Ramos (cell line): Measurements from ENCODE around the gene REG4.
"Not testable (repeated sequence)": the region's sequence is repeated elsewhere in the genome, so short reads cannot be mapped to it uniquely, and the experiment has no call there.

Experiments used
- in situ Hi-C: fragments of 300-500 bp; cut with MboI; formaldehyde crosslinking; loops from one replicate; pipeline ENCODE4 v1.14.3; 2022; ENCODE audit warnings: low sequenced_read_pairs; ENCODE audit not compliant: unreplicated experiment

The REG4 gene

GRCh38 chr1:119808972-119809550 is 2.2 kb downstream of the REG4 start:
- in situ Hi-C loops = no loop called here

DNA sequence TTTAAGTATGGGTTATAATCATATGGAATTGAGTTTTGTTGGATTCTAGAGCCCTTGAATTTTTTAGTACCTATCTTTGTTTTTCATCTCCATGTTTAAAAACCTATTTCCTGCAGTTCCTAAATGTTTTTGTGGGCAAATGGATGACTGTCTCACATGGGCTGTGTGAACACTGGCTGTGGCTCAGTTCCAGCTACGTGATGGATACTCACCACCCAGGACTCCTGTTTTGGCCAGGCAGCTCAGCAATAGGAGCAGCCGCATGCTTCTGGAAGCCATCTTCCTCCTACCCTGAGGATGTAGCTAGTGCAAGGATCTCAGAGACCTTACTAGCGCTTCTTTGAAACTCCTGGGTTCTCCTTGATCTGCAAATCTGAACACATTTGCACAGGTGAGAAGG is 2.8 kb downstream of the REG4 start:
- in situ Hi-C loops = no loop called here

DNA sequence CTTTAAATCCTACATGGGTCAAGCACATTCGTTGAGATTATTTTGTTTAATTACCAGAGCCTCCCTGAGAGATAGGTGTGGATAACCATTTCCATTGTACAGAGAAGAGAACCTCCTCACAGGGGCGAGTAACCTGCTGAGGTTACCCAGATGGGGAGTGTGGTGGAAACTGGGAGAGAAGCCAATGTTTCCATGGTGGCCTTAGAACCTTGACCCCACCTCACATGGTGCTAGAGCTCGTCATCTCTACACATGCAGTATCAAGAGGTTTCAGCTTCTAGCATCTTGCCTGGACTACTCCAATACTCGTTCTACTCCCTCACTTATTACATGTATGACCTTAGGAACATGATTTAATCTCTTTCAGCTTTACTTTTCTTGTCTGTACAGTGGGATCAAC is 4.8 kb downstream of the REG4 start:
- in situ Hi-C loops = no loop called here

- in situ Hi-C loops = no loop called here
Observed at GRCh38 chr1:119805746-119806145, 5.5 kb downstream of the REG4 start.

DNA sequence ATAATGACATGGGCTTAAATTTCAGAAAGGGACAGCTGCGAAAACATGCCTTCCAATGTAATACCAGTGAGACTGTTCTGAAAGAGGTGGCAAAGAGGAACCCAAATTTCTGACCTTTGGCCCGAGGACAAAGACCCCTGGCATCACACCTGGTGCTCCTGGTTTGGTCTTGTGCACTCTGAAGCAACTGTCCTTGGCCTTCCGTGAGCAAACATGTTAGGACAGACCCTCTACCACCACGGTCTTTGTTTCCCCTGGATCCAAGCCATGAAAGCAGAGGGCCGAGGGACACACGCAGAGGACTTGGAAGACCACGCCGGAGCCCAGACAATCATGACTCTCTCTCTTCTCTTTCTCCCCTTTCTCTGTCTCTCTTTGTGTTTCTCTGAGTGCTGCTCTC is 6.0 kb downstream of the REG4 start:
- in situ Hi-C loops = no loop called here

- in situ Hi-C loops = no loop called here
Observed at GRCh38 chr1:119799599-119800177, 11.6 kb downstream of the REG4 start.

GRCh38 chr1:119799003-119799402 is 12.3 kb downstream of the REG4 start:
- in situ Hi-C loops = no loop called here

DNA sequence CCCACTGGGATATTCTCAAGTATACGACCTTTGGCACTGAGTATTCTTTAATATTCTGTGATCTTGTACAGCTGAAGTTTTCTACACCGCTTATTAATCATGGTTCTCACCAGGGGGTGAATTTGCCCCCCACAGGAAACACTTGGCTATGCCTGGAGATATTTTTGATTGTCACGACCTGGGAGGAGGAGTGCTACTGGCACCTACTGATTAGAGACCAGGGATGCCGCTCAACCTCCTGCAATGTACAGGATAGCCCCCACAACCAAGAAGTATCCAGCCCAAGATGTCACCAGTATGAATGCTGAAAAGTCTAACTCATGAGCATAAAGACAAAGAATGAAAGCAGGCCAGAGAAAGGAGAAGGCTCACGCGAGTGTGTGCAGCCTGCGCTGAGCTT is 13.7 kb downstream of the REG4 start:
- in situ Hi-C loops = no loop called here

GRCh38 chr1:119797162-119797561 is 14.1 kb downstream of the REG4 start:
- in situ Hi-C loops = no loop called here

- in situ Hi-C loops = no loop called here
Observed at GRCh38 chr1:119795261-119796200, 15.7 kb downstream of the REG4 start.

DNA sequence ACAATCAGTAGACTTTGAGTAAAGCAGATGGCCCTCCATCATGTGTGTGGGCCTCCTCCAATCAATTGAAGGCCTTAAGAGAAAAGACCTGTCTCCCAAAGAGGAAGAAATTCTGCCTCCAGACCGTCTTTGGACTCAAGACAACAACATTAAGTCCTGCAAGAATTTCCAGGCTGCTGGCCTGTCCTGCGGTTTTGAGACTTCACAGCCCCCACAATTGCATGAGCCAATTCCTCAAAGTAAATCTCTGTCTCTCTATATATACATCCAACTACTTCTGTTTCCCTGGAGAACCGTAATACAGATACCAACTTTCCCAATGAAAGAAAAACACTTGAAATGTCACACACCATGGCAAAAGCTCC is 16.4 kb downstream of the REG4 start:
- in situ Hi-C loops = no loop called here

DNA sequence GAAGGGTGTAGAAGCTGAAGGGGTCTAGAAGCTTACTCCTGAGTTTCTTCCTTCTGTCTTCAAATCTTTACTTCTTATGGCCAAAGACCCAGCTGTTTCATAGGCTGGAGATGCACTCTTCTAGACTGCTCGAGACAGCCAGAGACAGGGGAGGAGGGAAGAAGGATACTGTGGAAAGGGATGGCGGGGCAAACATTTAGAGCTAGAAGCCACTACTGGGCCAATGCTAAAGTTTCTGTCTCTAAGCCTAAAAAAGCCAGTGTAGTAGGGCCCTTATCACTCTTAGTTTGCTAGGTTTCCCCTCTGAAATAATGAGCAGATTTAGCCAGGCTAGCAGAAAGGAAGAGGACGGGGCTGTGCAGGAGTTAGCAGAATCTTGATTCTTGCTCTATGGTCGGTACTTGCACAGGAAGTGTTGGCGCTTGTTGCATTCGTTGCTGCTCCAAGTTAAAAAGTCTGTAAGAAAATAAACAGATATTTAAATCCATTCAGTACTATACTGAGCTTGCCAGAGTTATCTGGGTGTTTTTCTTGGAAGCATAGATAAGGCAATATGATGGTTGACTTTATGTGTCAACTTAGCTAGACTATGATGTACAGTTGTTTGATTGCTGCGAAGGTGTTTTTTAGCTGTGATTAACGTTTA is 16.9 kb downstream of the REG4 start:
- in situ Hi-C loops = no loop called here

DNA sequence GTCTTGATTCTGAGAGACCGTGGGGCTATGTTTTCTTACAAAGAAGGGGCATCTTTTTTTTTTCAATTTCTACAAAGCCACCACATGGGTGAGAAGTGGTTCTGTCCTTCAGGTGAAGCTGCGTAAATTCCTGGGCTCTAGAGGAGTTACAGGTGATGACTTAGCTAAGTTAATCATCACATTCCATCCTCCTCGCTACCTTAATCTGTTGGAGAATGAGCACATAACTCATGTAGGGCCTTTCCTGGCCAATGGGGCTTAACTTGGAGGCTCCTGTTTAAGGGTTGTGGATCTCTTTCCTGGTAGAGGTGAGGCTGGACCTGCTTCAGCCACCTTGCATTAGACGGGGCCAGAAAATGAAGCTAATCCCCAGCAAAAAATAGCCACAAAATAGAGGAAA is 19.9 kb downstream of the REG4 start:
- in situ Hi-C loops = no loop called here

- in situ Hi-C loops = no loop called here
Observed at GRCh38 chr1:119790451-119791198, 20.6 kb downstream of the REG4 start.

- in situ Hi-C loops = no loop called here
Observed at GRCh38 chr1:119787776-119788175, 23.5 kb downstream of the REG4 start.

- in situ Hi-C loops = not testable (repeated sequence)
Observed at GRCh38 chr1:119786473-119787050, 24.7 kb downstream of the REG4 start.

- in situ Hi-C loops = not testable (repeated sequence)
Observed at GRCh38 chr1:119786046-119786445, 25.2 kb downstream of the REG4 start.

DNA sequence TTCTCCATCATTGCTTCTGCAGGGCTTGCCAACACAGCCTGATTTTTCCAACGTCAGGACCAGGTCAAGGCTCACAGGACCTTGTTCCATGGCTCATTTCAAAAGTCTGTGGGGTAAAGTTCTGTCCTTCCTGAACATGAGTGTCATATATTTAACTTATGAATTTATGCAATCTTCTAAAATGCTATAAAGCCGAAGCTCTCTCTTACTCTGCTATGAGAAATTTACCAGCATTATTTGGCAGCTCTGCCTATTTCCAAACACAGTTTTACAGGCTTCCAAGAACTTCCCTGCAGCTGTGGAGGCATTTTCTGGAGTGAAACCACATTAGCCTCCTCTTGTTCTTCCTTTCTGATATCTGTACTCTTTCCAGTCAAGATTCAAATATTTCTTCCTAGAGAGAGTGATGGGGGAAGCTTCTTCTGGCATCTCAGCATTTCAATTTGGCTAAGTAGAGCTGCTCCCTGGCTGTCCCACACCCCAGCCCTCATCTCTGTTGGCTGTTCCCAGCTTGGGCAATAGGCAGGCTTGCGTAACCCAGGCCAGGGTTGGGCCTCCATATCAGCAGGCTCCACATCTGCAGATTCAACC is 27.0 kb downstream of the REG4 start:
- in situ Hi-C loops = no loop called here

GRCh38 chr1:119783354-119784185 is 27.7 kb downstream of the REG4 start:
- in situ Hi-C loops = no loop called here
